HG03025 (cell line): ENCODE measurements around the gene ZIK1.

Experiments used
- ATAC-seq: cut with Tn5 transposase; IDR thresholded peaks from one replicate; pipeline ENCODE4 v1.9.1; 2021; ENCODE audit warnings: mild to moderate bottlenecking, moderate library complexity; ENCODE audit not compliant: unreplicated experiment, low FRiP score

Gene ZIK1

GRCh38 chr19:57583521-57584416, at the start of gene ZIK1:
TSS of gene ZIK1 (plus strand) at chr19:57584145. CDS start at chr19:57584357, 212 bp downstream.
- peak; percentile 62 for ATAC-seq

GRCh38 chr19:57537953-57538547, 45.9 kb upstream of the ZIK1 start:
- ATAC-seq, result no peak

GRCh38 chr19:57546513-57546912, 37.4 kb upstream of the ZIK1 start:
- no peak for ATAC-seq

GRCh38 chr19:57552432-57552831, 31.5 kb upstream of the ZIK1 start:
- no peak for ATAC-seq

GRCh38 chr19:57557659-57558058, 26.3 kb upstream of the ZIK1 start:
- ATAC-seq, result no peak

GRCh38 chr19:57558525-57558924, 25.4 kb upstream of the ZIK1 start:
- no peak for ATAC-seq

- no peak for ATAC-seq
Observed at GRCh38 chr19:57559008-57559403, 24.9 kb upstream of the ZIK1 start.

GRCh38 chr19:57559404-57560025, 24.4 kb upstream of the ZIK1 start, which contains the start of gene ZNF550:
TSS of gene ZNF550 (minus strand) at chr19:57559863. CDS start at chr19:57559682, 181 bp downstream.
- peak; percentile 87 for ATAC-seq

GRCh38 chr19:57560049-57560491, 23.9 kb upstream of the ZIK1 start:
- ATAC-seq, result no peak

GRCh38 chr19:57563547-57563946, 20.4 kb upstream of the ZIK1 start:
- no peak for ATAC-seq

GRCh38 chr19:57566396-57567265, 17.3 kb upstream of the ZIK1 start:
- no peak for ATAC-seq

- ATAC-seq, result no peak
Observed at GRCh38 chr19:57570707-57571106, 13.2 kb upstream of the ZIK1 start.

- ATAC-seq, result no peak
Observed at GRCh38 chr19:57572415-57572947, 11.5 kb upstream of the ZIK1 start.

- no peak for ATAC-seq
Observed at GRCh38 chr19:57576661-57577060, 7.3 kb upstream of the ZIK1 start.

- peak; percentile 79 for ATAC-seq
Observed at GRCh38 chr19:57578487-57579205, 5.3 kb upstream of the ZIK1 start, which contains the start of gene ZNF416. TSS of gene ZNF416 (minus strand) at chr19:57578911. CDS start at chr19:57578704, 207 bp downstream.

- no peak for ATAC-seq
Observed at GRCh38 chr19:57583104-57583520, 833 bp upstream of the ZIK1 start.

- ATAC-seq, result no peak
Observed at GRCh38 chr19:57587529-57587928, 3.6 kb downstream of the ZIK1 start.

GRCh38 chr19:57599377-57599760, 15.4 kb downstream of the ZIK1 start:
- no peak for ATAC-seq

GRCh38 chr19:57599761-57600383, 15.9 kb downstream of the ZIK1 start, which contains the start of gene ZNF530:
TSS of gene ZNF530 (plus strand) at chr19:57599885. CDS start at chr19:57604346, 4,461 bp downstream.
- ATAC-seq, result peak; percentile 83
